Erythroblast (primary cell): ENCODE results near the gene MACROD2.

Source experiments
- GATA1 ChIP-seq: IDR thresholded peaks from 2 replicates; pipeline ENCODE4 v1.6.1; 2011; ENCODE audit warnings: low read depth, mild to moderate bottlenecking, control low read depth, low read length, moderate library complexity
- POLR2A ChIP-seq: IDR thresholded peaks from 2 replicates; pipeline ENCODE4 v1.6.1; 2011; ENCODE audit warnings: mild to moderate bottlenecking, low read length

DNA sequence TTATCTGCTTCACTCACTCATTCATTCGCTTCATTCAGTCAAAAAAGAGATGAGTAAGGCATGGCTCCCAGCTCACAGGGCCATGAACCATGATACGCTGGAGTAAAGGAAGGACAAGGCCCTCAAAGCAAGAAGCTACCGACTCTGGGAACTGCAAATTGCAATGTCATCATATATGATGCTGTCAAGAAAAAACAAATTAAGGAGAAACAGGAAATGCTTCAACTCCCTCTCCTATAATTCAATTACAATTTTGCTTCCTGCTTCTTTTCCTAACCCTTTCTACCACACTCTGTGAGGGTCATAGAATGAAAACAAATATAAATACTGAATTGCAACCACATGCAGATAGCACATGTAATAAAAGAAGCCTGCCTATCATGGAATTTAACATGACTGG lies 1067.8 kb downstream of the MACROD2 start:
- TF ChIP-seq POLR2A (no peak), GATA1 (no peak)
